Panc1 (cell line): Measurements from ENCODE around the gene MGRN1. TPM values are rescaled to one million over a fixed set of nuclear protein-coding genes. Genes with fewer than 3 reads are reported as not detected.

ENCODE experiments used
- ATAC-seq: fragments of 200-7000 bp; cut with Tn5 transposase; 2 replicates; pipeline ENCODE4 v1.9.1; 2020; ENCODE audit warnings: mild to moderate bottlenecking, moderate library complexity
- BruUV-seq: library from RNA; stranded (reverse); fragments of 400-500 nt; replicated peaks from 2 replicates; lab custom pipeline; 2021; lab: Mats Ljungman, UMichigan
- CTCF ChIA-PET: fragments of 300-600 bp; sonication (Branson Sonifier 250); formaldehyde crosslinking; loops from one replicate; lab custom pipeline; 2022; ENCODE audit warnings: antibody characterized with exemption; lab: Charles Lee
- POLR2A ChIA-PET: fragments of 300-600 bp; sonication (Branson Sonifier 250); formaldehyde crosslinking; loops from one replicate; lab custom pipeline; 2022; ENCODE audit warnings: antibody characterized with exemption; lab: Charles Lee
- DNase-seq: peaks from one replicate; pipeline ENCODE4 v3.0.0-alpha.2; 2010; ENCODE audit warnings: low read depth, low spot score
- H3K27ac ChIP-seq: 2 replicates; pipeline ENCODE4 v1.5.1; 2011; ENCODE audit warnings: mild to moderate bottlenecking, low read length, inconsistent platforms
- H3K27me3 ChIP-seq: fragments of 200-500 bp; sonication (Bioruptor generic); 2 replicates; pipeline ENCODE4 v1.6.0; 2014; ENCODE audit warnings: low read length, inconsistent platforms; ENCODE audit not compliant: control insufficient read depth, insufficient read depth
- H3K36me3 ChIP-seq: fragments of 200-500 bp; sonication (Bioruptor generic); 2 replicates; pipeline ENCODE4 v1.5.1; 2014; ENCODE audit warnings: inconsistent platforms, mild to moderate bottlenecking, low read length, moderate library complexity; ENCODE audit not compliant: control insufficient read depth, insufficient read depth
- H3K4me1 ChIP-seq: 2 replicates; pipeline ENCODE4 v1.5.1; 2011; ENCODE audit warnings: inconsistent platforms, mild to moderate bottlenecking, low read length, moderate library complexity; ENCODE audit not compliant: control insufficient read depth, insufficient read depth
- H3K4me3 ChIP-seq, 2 experiments: 2 replicates each; pipeline ENCODE4 v1.5.1; 2011 to 2012; ENCODE audit warnings: low read depth in 2 of 2, low read length in 2 of 2, mild to moderate bottlenecking in 2 of 2, inconsistent platforms in 1 of 2, moderate library complexity in 1 of 2
- H3K9me3 ChIP-seq: fragments of 200-500 bp; sonication (Bioruptor generic); 2 replicates; pipeline ENCODE4 v1.5.1; 2014; ENCODE audit warnings: low read depth, mild to moderate bottlenecking, inconsistent platforms, low read length, moderate library complexity; ENCODE audit not compliant: control insufficient read depth, insufficient read depth
- CTCF ChIP-seq: fragments of 450-650 bp; IDR thresholded peaks from 2 replicates; pipeline ENCODE4 v1.5.1; 2017; ENCODE audit warnings: mild to moderate bottlenecking
- POLR2AphosphoS5 ChIP-seq: IDR thresholded peaks from 2 replicates; pipeline ENCODE4 v1.6.1; 2012; ENCODE audit warnings: mild to moderate bottlenecking, low read depth, low read length, moderate library complexity
- SIN3A ChIP-seq: IDR thresholded peaks from 2 replicates; pipeline ENCODE4 v1.6.1; 2012; ENCODE audit warnings: low read depth, mild to moderate bottlenecking, low read length, moderate library complexity, borderline replicate concordance; ENCODE audit not compliant: insufficient read depth
- TCF7L2 ChIP-seq: IDR thresholded peaks from 2 replicates; pipeline ENCODE4 v1.6.1; 2011; ENCODE audit warnings: mild to moderate bottlenecking, low read depth, low read length, inconsistent platforms
- in situ Hi-C: cut with HindIII; loops from 2 replicates; pipeline ENCODE4 v1.10.0; 2016; ENCODE audit warnings: low sequenced_read_pairs, low pct_unique_long_range_greater_than_20kb
- intact Hi-C: fragments of 100-400 bp; cut with micrococcal nuclease; formaldehyde crosslinking; loops from one replicate; pipeline ENCODE4 v1.10.0; 2022; ENCODE audit not compliant: unreplicated experiment
- total RNA-seq: library from RNA; stranded (reverse); gene quantifications from one replicate; pipeline ENCODE4 v1.2.1, GENCODE V29; 2021; ENCODE audit not compliant: unreplicated experiment
- TF ChIP-seq, protein P1 (sequence below), 2 experiments: IDR thresholded peaks; 2 replicates each; pipeline ENCODE4 v1.6.1; 2011 to 2012; ENCODE audit warnings: low read depth in 2 of 2, control low read depth in 1 of 2, low read length in 1 of 2, mild to moderate bottlenecking in 1 of 2, moderate library complexity in 1 of 2; ENCODE audit not compliant: insufficient read depth in 1 of 2

Gene MGRN1
- total RNA-seq, 1 experiment from 2014 or later: 59.7 TPM

DNA sequence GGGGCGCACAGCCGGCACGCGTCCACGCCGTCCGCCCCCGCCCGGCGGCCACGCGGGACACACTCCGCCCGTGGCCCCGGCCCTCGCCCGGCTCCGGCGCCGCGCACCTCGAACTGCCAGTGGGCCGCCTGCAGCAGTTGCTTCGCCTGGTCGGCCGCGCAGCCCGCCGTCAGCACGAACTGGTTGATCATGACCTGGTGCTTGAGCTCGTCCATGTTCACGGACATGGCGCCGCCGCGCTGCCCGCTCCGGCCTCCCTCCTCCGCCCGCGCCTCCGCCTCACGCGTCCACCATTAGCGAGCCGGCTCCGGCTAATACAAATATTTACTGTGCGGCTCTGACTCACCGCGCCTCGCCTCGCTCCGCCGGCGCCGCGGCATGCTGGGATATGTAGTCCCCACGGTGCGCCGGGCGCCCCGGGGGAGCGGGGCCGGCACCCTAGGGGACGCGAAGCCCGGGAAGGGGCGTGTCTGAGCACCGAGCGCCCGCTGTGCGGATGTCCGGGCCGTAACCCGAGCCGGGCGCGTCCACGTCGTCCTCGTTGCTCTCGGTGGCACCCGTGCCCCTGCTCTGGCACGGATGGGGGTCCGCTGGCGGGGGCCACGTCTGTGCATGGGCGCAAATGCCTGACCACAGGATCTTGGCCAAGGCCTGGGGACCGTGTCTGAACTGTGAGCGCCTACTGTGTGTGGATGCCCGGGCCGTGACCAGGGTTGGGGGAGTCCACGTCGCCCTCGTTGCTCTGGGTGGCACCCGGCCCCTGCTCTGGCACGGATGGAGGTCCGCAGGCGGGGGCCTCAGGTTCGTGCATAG is 9.8 kb upstream of the MGRN1 start, which contains the start of gene UBALD1:
Gene UBALD1 (minus strand): TSS at position 318 of the 813 bp plus-strand sequence. CDS start 91 bp downstream, at position 227.
- DNase-seq: peak; percentile 36
- no TSS peak for BruUV-seq
- Histone ChIP-seq H3K27ac (peak within 1 kb of the TSS; percentile 92), H3K4me3 (peak within 1 kb of the TSS; percentile 67 to 74), H3K36me3 (no peaks in the 10 kb centered on the region), H3K27me3 (no peaks in the 10 kb centered on the region), H3K9me3 (no peaks in the 10 kb centered on the region), H3K4me1 (peaks cover 29% of the 10 kb centered on the region)
- ChIA-PET POLR2A (interaction anchor here (0.6 kb wide), 1 partner anchor 119 kb away, joined by 8 read pairs; the partner anchor contains the start of genes ANKS3 and DNAAF8), CTCF (interaction anchor here (0.9 kb wide), 1 partner anchor 80 kb away, joined by 3 read pairs; no protein-coding TSS in a partner anchor)
- intact Hi-C loops: no loop called here
- peak; percentile 66 for TF ChIP-seq POLR2AphosphoS5
- TF ChIP-seq, protein P1, sequence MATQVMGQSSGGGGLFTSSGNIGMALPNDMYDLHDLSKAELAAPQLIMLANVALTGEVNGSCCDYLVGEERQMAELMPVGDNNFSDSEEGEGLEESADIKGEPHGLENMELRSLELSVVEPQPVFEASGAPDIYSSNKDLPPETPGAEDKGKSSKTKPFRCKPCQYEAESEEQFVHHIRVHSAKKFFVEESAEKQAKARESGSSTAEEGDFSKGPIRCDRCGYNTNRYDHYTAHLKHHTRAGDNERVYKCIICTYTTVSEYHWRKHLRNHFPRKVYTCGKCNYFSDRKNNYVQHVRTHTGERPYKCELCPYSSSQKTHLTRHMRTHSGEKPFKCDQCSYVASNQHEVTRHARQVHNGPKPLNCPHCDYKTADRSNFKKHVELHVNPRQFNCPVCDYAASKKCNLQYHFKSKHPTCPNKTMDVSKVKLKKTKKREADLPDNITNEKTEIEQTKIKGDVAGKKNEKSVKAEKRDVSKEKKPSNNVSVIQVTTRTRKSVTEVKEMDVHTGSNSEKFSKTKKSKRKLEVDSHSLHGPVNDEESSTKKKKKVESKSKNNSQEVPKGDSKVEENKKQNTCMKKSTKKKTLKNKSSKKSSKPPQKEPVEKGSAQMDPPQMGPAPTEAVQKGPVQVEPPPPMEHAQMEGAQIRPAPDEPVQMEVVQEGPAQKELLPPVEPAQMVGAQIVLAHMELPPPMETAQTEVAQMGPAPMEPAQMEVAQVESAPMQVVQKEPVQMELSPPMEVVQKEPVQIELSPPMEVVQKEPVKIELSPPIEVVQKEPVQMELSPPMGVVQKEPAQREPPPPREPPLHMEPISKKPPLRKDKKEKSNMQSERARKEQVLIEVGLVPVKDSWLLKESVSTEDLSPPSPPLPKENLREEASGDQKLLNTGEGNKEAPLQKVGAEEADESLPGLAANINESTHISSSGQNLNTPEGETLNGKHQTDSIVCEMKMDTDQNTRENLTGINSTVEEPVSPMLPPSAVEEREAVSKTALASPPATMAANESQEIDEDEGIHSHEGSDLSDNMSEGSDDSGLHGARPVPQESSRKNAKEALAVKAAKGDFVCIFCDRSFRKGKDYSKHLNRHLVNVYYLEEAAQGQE (IDR thresholded peaks at IDR 0.05; ENCODE audit: insufficient read depth in 1 of 2, low read depth in 2 of 2, low read length in 1 of 2): no peak
- TF ChIP-seq TCF7L2: peak; percentile 17; the same call in 1 of the 2 replicates
- no peak for TF ChIP-seq CTCF
- TF ChIP-seq SIN3A: peak; percentile 80; the same call in 1 of the 2 replicates
- peak; percentile 76 for ATAC-seq
- in situ Hi-C loops: no loop called here

DNA sequence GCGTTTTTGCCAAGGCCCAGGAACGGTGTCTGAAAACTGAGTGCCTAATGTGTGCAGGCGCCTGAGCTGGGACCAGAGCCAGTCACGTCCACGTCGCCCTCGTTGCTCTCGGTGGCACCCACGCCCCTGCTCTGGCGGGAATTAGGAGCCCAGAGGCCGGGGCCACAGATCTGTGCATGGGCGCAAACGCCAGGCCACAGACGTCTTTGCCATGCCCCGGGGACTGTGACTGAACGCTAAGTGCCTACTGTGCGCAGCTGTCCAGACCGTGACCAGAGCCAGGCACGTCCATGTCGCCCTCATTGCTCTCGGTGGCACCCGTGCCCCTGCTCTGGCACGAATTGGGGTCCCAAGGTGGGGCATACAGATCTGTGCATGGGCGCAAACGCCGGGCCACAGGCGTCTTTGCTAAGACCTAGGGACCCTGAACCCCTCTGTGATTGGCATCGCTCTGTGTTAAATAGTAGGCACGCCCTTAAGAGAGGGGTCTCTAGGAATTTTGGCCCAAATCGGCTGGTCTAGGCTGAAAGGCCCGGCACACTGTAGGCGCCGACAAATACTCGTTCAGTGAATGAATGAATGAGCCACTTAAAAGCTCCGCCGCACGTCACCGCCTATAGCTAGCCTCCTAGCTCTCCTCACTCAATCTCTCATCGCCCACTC is 9.1 kb upstream of the MGRN1 start:
- H3K27ac ChIP-seq: peak overlapping the region; percentile 92
- ChIA-PET POLR2A (interaction anchor here (0.6 to 1.1 kb wide), 8 partner anchors 10 to 342 kb away, joined by 3 to 13 read pairs (median 8); partner anchors contain the start of genes ANKS3, CDIP1 and DNAAF8), CTCF (interaction anchor here (0.6 to 1.0 kb wide), 6 partner anchors 8 to 103 kb away, joined by 3 read pairs; no protein-coding TSS in a partner anchor)
- peak overlapping the region; percentile 67 to 74 for H3K4me3 ChIP-seq
- peaks cover 29% of the 10 kb centered on the region for H3K4me1 ChIP-seq
- ATAC-seq: no peak
- TF ChIP-seq POLR2AphosphoS5 (no peak), SIN3A (no peak), CTCF (no peak), TCF7L2 (no peak; the same call in 1 of the 2 replicates)
- TF ChIP-seq, protein P1 (IDR thresholded peaks at IDR 0.05; ENCODE audit: insufficient read depth in 1 of 2, low read depth in 2 of 2, low read length in 1 of 2): no peak
- no peaks in the 10 kb centered on the region for H3K9me3 ChIP-seq
- in situ Hi-C loops (no loop called here), intact Hi-C loops (no loop called here)
- no peaks in the 10 kb centered on the region for H3K36me3 ChIP-seq
- DNase-seq: no peak
- H3K27me3 ChIP-seq: no peaks in the 10 kb centered on the region
- BruUV-seq: no TSS peak
